ENCODE results near the gene SMAGP.

Gene SMAGP

GRCh38 chr12:51200806-51201205, 69.4 kb downstream of the SMAGP start:
- no peak for TF ChIP-seq CTCF (IDR thresholded peaks at IDR 0.05; ENCODE audit: low read length, missing control alignments)
- no peak overlapping the region for H3K4me3 ChIP-seq (replicated peaks; ENCODE audit: low read depth, low read length)
- DNase-seq (ENCODE audit: low read depth), result no peak

GRCh38 chr12:51200156-51200555, 70.1 kb downstream of the SMAGP start:
- H3K4me3 ChIP-seq (replicated peaks; ENCODE audit: low read depth, low read length), result no peak overlapping the region
- no peak for TF ChIP-seq CTCF (IDR thresholded peaks at IDR 0.05; ENCODE audit: low read length, missing control alignments)
- DNase-seq (ENCODE audit: low read depth), result no peak

- DNase-seq (ENCODE audit: low read depth), result no peak
- TF ChIP-seq CTCF (IDR thresholded peaks at IDR 0.05; ENCODE audit: low read length, missing control alignments), result no peak
- no peak overlapping the region for H3K4me3 ChIP-seq (replicated peaks; ENCODE audit: low read depth, low read length)
These were observed 70.8 kb downstream of the SMAGP start for GRCh38 chr12:51199366-51199945.

GRCh38 chr12:51198568-51199365, 71.4 kb downstream of the SMAGP start:
- no peak for TF ChIP-seq CTCF (IDR thresholded peaks at IDR 0.05; ENCODE audit: low read length, missing control alignments)
- no peak for DNase-seq (ENCODE audit: low read depth)
- no peak overlapping the region for H3K4me3 ChIP-seq (replicated peaks; ENCODE audit: low read depth, low read length)

- no peak overlapping the region for H3K4me3 ChIP-seq (replicated peaks; ENCODE audit: low read depth, low read length)
- no peak for DNase-seq (ENCODE audit: low read depth)
- TF ChIP-seq CTCF (IDR thresholded peaks at IDR 0.05; ENCODE audit: low read length, missing control alignments), result no peak
These were observed 72.3 kb downstream of the SMAGP start for GRCh38 chr12:51197736-51198567.

GRCh38 chr12:51196547-51196946, 73.7 kb downstream of the SMAGP start:
- no peak for TF ChIP-seq CTCF (IDR thresholded peaks at IDR 0.05; ENCODE audit: low read length, missing control alignments)
- H3K4me3 ChIP-seq (replicated peaks; ENCODE audit: low read depth, low read length), result no peak overlapping the region
- DNase-seq (ENCODE audit: low read depth), result no peak

Measured in fibroblast of pulmonary artery (primary cell).